GM12801 (cell line): Measurements from ENCODE around the gene SMAD3.

Experiments used
- TF ChIP-seq, protein P1 (sequence below): IDR thresholded peaks from one replicate; pipeline ENCODE4 v1.5.1; 2011; ENCODE audit warnings: control low read depth; ENCODE audit not compliant: insufficient read length; ENCODE audit errors: extremely low read depth

Gene SMAD3

DNA sequence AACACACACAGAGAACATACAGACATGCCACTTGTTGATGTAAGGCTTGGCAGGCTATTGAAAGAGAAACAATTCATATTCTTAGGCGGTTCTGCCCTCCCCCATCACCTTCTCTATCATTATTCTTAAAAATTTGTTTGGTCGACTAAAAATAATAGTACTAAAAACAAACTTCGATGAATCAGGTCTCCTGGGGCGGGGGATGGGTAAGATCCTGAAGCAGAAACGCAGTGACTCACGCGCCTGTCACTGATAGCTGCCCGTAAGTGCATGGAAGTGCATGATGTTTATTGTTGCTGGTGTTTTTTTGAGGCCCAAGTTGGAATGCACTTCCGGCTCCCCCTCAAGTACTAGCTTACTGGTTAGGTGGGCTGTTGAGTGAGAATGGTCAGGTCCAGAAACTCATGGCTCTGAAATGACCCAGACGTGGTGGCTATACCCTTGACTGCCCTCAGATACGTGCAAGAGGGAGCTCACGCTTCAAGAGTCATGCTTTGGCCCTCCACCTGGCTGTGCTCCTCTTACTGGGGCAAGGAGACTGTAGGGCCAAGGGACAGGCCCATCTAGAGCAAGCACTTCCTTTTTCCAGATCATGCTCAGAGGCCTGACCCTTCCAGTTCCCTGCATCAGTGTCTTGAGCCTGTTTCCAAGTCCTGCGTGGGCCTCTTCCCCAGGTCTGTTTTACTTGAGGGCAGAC is 10.9 kb downstream of the SMAD3 start:
- TF ChIP-seq, protein P1, sequence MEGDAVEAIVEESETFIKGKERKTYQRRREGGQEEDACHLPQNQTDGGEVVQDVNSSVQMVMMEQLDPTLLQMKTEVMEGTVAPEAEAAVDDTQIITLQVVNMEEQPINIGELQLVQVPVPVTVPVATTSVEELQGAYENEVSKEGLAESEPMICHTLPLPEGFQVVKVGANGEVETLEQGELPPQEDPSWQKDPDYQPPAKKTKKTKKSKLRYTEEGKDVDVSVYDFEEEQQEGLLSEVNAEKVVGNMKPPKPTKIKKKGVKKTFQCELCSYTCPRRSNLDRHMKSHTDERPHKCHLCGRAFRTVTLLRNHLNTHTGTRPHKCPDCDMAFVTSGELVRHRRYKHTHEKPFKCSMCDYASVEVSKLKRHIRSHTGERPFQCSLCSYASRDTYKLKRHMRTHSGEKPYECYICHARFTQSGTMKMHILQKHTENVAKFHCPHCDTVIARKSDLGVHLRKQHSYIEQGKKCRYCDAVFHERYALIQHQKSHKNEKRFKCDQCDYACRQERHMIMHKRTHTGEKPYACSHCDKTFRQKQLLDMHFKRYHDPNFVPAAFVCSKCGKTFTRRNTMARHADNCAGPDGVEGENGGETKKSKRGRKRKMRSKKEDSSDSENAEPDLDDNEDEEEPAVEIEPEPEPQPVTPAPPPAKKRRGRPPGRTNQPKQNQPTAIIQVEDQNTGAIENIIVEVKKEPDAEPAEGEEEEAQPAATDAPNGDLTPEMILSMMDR = no peak

DNA sequence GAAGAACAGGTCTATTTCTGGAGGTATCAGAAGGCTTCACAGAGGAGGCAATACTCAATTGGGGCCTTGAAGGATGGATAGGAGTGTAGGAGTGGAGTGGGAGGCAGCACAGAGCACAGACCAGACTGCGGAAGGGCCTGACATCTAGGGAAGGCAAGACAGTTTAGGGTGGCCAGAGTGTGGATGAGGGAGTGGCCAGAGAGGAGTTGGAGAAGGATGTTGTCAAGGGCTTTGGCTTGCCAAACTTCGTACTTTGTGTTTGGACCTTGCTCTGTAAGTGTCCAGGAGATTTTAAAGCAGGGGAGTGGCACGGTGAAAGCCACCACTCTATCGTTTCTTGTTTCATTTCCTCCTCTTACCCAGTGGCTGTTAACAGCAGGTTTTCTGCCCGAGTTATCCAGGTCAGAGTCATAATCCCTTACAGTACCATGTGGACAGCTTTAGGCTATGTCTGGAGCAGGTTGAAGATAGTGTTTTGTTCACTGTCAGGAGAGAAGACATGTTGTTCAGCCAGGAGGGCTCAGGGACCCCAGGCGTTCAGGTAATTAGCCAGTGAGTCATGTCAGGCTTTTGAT is 12.3 kb downstream of the SMAD3 start:
- TF ChIP-seq, protein P1 = no peak

GRCh38 chr15:67079361-67079760 is 14.0 kb downstream of the SMAD3 start:
- TF ChIP-seq, protein P1 = no peak

DNA sequence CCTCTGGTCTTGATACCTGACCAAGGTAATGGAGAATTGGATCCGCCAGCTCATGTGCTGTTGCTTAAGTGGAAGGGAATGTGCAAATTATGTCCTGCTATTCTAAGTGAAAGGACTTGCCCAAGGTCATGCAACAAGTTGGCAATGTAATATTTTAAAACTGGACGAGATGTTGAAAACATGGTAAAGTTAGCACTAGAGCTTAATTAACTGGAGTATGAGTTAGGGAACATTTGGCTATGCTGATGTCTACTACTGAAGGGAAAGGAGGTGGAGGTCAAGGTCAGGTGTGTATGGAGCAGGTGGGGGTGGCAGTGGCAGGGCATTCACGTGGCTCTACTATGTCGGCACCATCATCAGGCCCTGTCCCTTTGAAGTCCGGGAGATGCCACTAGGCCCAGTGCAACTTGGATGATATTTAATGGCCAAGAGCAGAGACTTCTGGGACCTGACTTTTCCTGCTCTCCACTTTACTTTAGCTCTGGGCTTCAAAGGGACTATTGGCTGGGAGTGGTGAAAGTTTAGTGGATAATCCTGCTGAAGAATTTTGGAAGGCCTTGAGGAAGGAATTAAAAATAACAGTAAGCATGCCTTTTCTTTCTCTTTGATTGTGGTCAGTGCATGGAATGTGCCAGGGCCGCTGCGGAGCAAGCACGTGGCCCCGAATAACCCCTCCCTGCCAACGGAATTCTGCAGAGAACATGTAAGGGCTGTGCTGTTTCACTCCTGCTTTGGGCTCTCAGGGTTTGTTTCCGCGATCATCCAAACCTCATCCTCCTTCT is 14.9 kb downstream of the SMAD3 start:
- TF ChIP-seq, protein P1 = no peak

- TF ChIP-seq, protein P1 = no peak
Measured at GRCh38 chr15:67080900-67081431, 15.6 kb downstream of the SMAD3 start.

GRCh38 chr15:67082007-67082536 is 16.7 kb downstream of the SMAD3 start:
- TF ChIP-seq, protein P1 = no peak
